HG03521 (cell line): Measurements from ENCODE around the gene CIT.
A peak's percentile ranks its signal among the peaks of the same experiment; 100 is the strongest.
"Not testable (repeated sequence)": the region's sequence is repeated elsewhere in the genome, so short reads cannot be mapped to it uniquely, and the experiment has no call there.

Source experiments
- ATAC-seq: cut with Tn5 transposase; IDR thresholded peaks from one replicate; pipeline ENCODE4 v1.9.1; 2021; ENCODE audit warnings: mild to moderate bottlenecking, moderate library complexity; ENCODE audit not compliant: unreplicated experiment

Gene CIT

GRCh38 chr12:119876761-119877638, at the start of gene CIT:
TSS of gene CIT (minus strand) at chr12:119877320. CDS start at chr12:119876168, 1,152 bp downstream.
- ATAC-seq: peak; percentile 99

- ATAC-seq: no peak
Observed at GRCh38 chr12:119925269-119925668, 48.1 kb upstream of the CIT start.

DNA sequence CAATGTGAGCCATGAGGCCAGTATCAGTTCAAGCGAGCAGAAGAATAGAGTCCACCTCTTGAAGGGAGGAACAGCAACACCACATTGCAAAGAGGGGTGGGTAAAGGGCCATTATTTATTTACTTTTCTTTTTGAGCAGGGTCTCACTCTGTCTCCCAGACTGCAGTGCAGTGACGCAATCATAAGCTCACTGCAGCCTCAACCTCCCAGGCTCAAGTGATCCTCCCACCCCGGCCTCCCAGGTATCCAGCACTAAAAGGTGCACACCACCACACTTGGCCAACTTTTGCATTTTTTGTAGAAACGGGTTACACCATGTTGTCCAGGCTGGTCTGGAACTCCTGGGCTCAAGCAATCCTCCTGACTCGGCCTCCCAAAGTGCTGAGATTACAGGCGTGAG, 42.9 kb upstream of the CIT start:
- ATAC-seq: no peak

- no peak for ATAC-seq
Observed at GRCh38 chr12:119915894-119916510, 38.9 kb upstream of the CIT start.

DNA sequence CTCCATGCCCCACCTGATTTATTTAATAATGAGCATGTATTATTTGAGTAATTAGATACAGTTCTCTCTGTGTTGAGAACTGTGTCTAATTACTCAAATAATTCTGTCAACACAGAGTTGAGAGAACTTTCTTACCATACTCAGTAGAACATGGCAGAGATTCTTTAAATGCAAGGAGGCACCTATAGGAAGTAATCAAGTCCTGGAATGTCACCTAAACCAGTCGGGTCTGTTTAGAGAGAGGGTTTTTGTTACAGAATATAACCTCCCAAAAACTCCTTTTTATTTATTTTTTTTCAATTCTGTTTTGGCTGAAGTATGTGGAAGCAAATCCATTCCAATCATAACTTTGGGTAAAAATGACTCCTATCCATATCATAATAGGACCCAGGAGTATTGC, 37.5 kb upstream of the CIT start:
- ATAC-seq: no peak

GRCh38 chr12:119913536-119914330, 36.6 kb upstream of the CIT start:
- ATAC-seq: no peak

DNA sequence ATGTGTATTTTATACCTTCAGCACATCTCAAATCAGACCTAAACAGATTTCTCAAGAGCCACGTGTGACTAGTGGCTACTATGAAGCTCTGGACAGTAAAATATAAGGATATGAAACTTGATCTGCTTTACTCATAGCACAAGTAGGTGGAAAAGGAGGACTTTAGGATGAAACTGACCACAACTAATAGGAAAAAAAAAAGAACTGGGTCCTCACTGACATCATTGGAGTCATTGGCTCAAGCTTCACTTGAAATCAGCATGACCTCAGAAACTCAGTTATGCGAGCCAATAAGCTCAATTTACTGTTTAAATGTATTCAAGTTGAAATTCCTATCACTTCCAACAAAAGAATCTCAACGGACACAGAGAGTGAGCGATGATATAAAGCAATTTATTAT, 34.1 kb upstream of the CIT start:
- ATAC-seq: no peak

GRCh38 chr12:119910586-119910985, 33.5 kb upstream of the CIT start:
- no peak for ATAC-seq

DNA sequence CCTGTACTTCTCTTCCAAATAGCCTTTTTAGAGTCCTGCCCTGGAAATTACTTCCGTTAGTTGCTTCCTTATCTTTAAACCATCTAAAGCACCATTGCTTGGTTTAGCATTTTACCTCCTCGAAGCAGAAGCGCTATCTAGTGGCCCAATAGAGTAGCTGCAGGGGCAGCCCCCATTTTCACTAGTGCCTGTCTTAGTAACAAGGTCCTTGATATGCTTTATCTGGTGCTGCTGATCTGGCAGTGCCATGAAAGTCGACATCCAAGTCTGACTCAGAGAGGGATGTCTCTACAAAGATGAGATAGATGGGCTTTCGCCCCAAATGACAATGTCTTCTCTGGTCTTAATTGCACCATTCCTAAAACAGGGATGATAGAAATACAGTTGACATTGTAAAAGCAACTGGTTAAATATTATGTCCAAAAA, 25.0 kb upstream of the CIT start:
- ATAC-seq: peak; percentile 48

DNA sequence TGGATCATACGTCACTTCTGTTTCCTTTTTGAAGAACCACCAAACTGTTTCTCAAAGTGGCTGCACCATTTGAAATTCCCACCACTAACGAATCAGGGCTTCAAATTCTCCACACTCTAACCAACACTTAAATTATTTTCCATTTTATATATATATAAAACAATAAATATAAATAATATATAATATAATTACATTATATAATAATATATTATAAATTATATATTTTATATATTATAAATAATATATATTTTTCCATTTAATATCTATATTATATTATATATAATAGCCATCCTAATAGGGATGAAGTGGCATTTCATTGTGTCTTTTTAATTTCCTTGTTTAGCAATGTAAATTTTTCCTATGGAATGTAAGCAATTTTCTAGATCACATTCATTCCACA, 24.6 kb upstream of the CIT start:
- no peak for ATAC-seq

DNA sequence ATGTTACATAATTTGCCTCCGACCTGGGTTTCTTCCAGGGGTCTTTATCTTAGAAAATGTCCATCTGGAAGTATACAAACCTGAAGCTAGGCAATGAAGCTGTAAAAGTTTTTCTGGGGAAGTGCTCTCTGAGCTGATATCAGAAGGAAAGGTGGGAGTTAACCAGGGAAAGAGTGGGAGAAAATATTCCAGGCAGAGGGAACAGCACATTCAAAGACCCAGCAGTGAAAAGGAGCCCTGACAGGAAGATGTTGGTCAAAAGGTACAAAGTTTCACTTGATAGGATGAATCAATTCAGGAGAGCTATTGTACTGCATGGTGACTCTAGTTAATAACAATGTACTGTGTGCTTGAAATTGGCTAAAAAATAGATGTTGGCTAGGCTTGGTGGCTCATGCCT, 17.8 kb upstream of the CIT start:
- ATAC-seq: no peak

GRCh38 chr12:119892611-119893010, 15.5 kb upstream of the CIT start:
- ATAC-seq: not testable (repeated sequence)

- ATAC-seq: no peak
Observed at GRCh38 chr12:119885549-119885948, 8.4 kb upstream of the CIT start.

DNA sequence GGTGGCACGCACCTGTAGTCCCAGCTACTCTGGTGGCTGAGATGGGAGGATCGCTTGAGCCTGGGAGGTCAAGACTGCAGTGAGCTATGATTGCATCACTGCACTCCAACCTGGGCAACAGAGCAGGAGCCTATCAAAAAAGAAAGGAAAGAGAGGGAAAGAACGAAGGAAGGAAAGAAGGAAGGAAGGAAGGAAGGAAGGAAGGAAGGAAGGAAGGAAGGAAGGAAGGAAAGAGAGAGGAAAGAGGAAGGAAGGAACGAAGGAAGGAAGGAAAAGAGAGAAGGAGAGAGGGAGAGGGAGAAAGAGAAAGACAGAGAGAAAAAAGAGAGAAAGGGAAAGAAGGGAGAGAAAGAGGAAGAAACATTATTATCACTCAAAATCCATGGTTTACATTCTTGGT, 6.7 kb upstream of the CIT start:
- not testable (repeated sequence) for ATAC-seq

GRCh38 chr12:119883237-119883636, 6.1 kb upstream of the CIT start:
- ATAC-seq: no peak

DNA sequence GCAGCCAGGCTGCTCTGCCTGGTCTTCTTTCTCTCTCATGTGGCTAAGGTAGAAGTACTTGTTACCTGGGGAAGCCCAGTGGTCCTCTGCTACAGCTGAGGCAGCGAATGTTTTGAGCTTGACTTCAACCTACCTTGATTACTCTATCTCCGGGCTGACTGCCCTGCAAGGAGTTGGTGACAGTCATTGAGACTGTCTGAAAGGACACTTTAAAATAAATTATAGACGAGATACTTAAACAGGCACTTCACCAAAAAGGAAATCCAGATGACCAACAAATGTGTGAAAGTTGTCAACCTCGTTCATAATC, 474 bp upstream of the CIT start:
- no peak for ATAC-seq

GRCh38 chr12:119870457-119870856, 6.7 kb downstream of the CIT start:
- no peak for ATAC-seq

- no peak for ATAC-seq
Observed at GRCh38 chr12:119869720-119870119, 7.4 kb downstream of the CIT start.

GRCh38 chr12:119868992-119869391, 8.1 kb downstream of the CIT start:
- no peak for ATAC-seq

GRCh38 chr12:119864591-119864990, 12.5 kb downstream of the CIT start:
- no peak for ATAC-seq

DNA sequence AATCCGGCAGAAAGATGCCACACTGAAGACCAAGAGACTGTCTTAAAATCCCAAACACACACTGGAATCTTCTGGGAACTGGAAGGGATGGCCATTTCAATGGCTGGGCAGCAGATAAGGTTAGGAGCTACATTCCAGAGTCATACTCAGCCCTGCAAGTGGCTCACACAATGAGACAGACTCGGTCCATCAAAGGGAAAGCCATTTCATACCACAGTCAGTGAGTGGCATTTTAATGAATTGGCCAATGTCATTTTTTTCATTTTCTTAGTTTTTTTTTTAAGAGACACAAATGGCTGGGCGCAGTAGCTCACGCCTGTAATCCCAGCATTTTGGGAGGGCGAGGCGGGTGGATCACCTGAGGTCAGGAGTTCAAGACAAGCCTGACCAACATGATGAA, 17.9 kb downstream of the CIT start:
- no peak for ATAC-seq
